ENCODE data around the gene PFDN4. TPM values are rescaled to one million over a fixed set of nuclear protein-coding genes. Genes with fewer than 3 reads are reported as not detected.

PFDN4 gene
- total RNA-seq, 4 donors from 2014 or later, result 11.0 to 33.0 (median 28.0) TPM

GRCh38 chr20:54165803-54166202 lies 42.1 kb upstream of the PFDN4 start:
- TF ChIP-seq, protein P1, sequence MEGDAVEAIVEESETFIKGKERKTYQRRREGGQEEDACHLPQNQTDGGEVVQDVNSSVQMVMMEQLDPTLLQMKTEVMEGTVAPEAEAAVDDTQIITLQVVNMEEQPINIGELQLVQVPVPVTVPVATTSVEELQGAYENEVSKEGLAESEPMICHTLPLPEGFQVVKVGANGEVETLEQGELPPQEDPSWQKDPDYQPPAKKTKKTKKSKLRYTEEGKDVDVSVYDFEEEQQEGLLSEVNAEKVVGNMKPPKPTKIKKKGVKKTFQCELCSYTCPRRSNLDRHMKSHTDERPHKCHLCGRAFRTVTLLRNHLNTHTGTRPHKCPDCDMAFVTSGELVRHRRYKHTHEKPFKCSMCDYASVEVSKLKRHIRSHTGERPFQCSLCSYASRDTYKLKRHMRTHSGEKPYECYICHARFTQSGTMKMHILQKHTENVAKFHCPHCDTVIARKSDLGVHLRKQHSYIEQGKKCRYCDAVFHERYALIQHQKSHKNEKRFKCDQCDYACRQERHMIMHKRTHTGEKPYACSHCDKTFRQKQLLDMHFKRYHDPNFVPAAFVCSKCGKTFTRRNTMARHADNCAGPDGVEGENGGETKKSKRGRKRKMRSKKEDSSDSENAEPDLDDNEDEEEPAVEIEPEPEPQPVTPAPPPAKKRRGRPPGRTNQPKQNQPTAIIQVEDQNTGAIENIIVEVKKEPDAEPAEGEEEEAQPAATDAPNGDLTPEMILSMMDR (IDR thresholded peaks at IDR 0.05), result no peak
- TF ChIP-seq POLR2A (IDR thresholded peaks at IDR 0.05), result no peak
- no peaks in the 10 kb centered on the region for H3K36me3 ChIP-seq
- H3K4me3 ChIP-seq, result no peak overlapping the region
- no peak overlapping the region for H3K27ac ChIP-seq
- no peak for DNase-seq
- no peaks in the 10 kb centered on the region for H3K4me1 ChIP-seq
- H3K9me3 ChIP-seq, result no peaks in the 10 kb centered on the region
- H3K27me3 ChIP-seq, result no peaks in the 10 kb centered on the region

DNA sequence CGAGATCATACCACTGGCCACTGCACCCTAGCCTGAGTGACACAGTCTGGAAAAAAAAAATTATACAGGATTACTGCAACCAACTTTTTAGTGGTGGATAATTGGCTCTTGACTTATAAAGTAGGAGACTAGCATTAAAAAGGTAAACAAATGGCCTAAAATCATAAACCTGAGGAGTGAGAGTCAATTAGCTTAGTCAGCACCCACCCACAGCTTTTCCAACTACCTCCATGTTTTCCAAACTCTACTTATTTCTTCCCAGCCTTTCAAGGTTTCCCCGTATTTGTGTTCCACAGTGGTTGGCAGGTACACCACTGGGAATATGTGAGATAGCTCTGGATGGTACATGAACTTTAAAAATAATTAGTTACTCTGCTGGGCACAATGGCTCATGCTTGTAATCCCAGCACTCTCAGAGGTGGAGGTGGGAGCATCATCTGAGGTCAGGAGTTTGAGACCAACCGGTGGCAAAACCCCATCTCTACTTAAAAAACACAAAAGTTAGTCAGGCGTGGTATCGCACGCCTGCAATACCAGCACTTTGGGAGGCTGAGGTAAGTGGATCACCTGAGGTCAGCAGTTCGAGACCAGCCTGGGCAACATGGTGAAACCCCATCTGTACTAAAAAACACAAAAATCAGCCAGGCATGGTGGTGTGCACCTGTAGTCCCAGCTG lies 40.8 kb upstream of the PFDN4 start:
- Histone ChIP-seq H3K27me3 (no peaks in the 10 kb centered on the region), H3K4me1 (no peaks in the 10 kb centered on the region), H3K36me3 (no peaks in the 10 kb centered on the region), H3K9me3 (no peaks in the 10 kb centered on the region), H3K4me3 (no peak overlapping the region), H3K27ac (no peak overlapping the region)
- no peak for DNase-seq
- TF ChIP-seq, protein P1 (IDR thresholded peaks at IDR 0.05), result no peak
- no peak for TF ChIP-seq POLR2A (IDR thresholded peaks at IDR 0.05)

- Histone ChIP-seq H3K27ac (no peak overlapping the region), H3K4me3 (no peak overlapping the region), H3K27me3 (peaks cover 0 to 8% of the 10 kb centered on the region in 2 donors), H3K9me3 (no peaks in the 10 kb centered on the region), H3K4me1 (peaks cover 0 to 7% (median 0%) of the 10 kb centered on the region in 4 donors), H3K36me3 (no peaks in the 10 kb centered on the region)
- TF ChIP-seq, protein P1 (IDR thresholded peaks at IDR 0.05), result no peak
- TF ChIP-seq POLR2A (IDR thresholded peaks at IDR 0.05), result no peak
- DNase-seq, result no peak
Observed at GRCh38 chr20:54167909-54168872, 39.7 kb upstream of the PFDN4 start.

- TF ChIP-seq POLR2A (IDR thresholded peaks at IDR 0.05), result no peak
- TF ChIP-seq, protein P1 (IDR thresholded peaks at IDR 0.05), result no peak
- no peak for DNase-seq
- Histone ChIP-seq H3K27ac (no peak overlapping the region), H3K36me3 (no peaks in the 10 kb centered on the region), H3K4me3 (no peak overlapping the region), H3K4me1 (peaks cover 0 to 17% (median 0%) of the 10 kb centered on the region in 4 donors), H3K27me3 (peaks cover 0 to 19% of the 10 kb centered on the region in 2 donors), H3K9me3 (no peaks in the 10 kb centered on the region)
Observed at GRCh38 chr20:54168961-54169862, 38.7 kb upstream of the PFDN4 start.

- no peak for DNase-seq
- TF ChIP-seq, protein P1 (IDR thresholded peaks at IDR 0.05), result no peak
- TF ChIP-seq POLR2A (IDR thresholded peaks at IDR 0.05), result no peak
- Histone ChIP-seq H3K36me3 (no peaks in the 10 kb centered on the region), H3K4me3 (no peak overlapping the region), H3K27me3 (peaks cover 0 to 27% of the 10 kb centered on the region in 2 donors), H3K4me1 (peaks cover 0 to 24% (median 0%) of the 10 kb centered on the region in 4 donors), H3K9me3 (no peaks in the 10 kb centered on the region), H3K27ac (no peak overlapping the region)
Observed at GRCh38 chr20:54170026-54170471, 37.8 kb upstream of the PFDN4 start.
